ENCODE results near the gene ADGRB2.

ADGRB2 gene

GRCh38 chr1:31809698-31810097 lies 45.6 kb upstream of the ADGRB2 start:
- Histone ChIP-seq H2AFZ (ENCODE audit: low read depth, low read length) (no peak overlapping the region), H3K9me3 (ENCODE audit: insufficient read depth, low read length, severe bottlenecking) (no peaks in the 10 kb centered on the region), H4K20me1 (ENCODE audit: insufficient read depth, low read length) (no peaks in the 10 kb centered on the region), H3K4me1 (ENCODE audit: insufficient read depth, low read length) (no peaks in the 10 kb centered on the region), H3K4me2 (ENCODE audit: insufficient read depth, low read length) (no peak overlapping the region), H3K27ac (ENCODE audit: low read length) (no peak overlapping the region), H3K4me3 (ENCODE audit: low read depth in 1 of 2, low read length in 2 of 2) (no peak overlapping the region), H3K27me3 (ENCODE audit: insufficient read depth, low read length, poor library complexity) (no peaks in the 10 kb centered on the region), H3K36me3 (ENCODE audit: insufficient read depth, low read length) (no peaks in the 10 kb centered on the region), H3K79me2 (ENCODE audit: insufficient read depth, low read length) (no peaks in the 10 kb centered on the region), H3K9ac (ENCODE audit: low read depth, low read length) (no peak overlapping the region)
- ATAC-seq (ENCODE audit: insufficient read depth, low read depth) (no peak), DNase-seq (no peak)
- no peak for TF ChIP-seq CTCF (IDR thresholded peaks at IDR 0.05; ENCODE audit: borderline replicate concordance, extremely low read depth, low read length, poor library complexity, severe bottlenecking)
- TF ChIP-seq EZH2 (IDR thresholded peaks at IDR 0.05; ENCODE audit: borderline replicate concordance, low read depth, low read length, severe bottlenecking) = no peak

GRCh38 chr1:31807273-31808048 lies 43.3 kb upstream of the ADGRB2 start:
- Histone ChIP-seq H3K27me3 (ENCODE audit: insufficient read depth, low read length, poor library complexity) (no peaks in the 10 kb centered on the region), H3K4me1 (ENCODE audit: insufficient read depth, low read length) (peaks cover 8% of the 10 kb centered on the region; the same call in 1 of the 2 replicates), H3K79me2 (ENCODE audit: insufficient read depth, low read length) (no peaks in the 10 kb centered on the region), H2AFZ (ENCODE audit: low read depth, low read length) (no peak overlapping the region), H3K9ac (ENCODE audit: low read depth, low read length) (no peak overlapping the region), H3K36me3 (ENCODE audit: insufficient read depth, low read length) (no peaks in the 10 kb centered on the region), H4K20me1 (ENCODE audit: insufficient read depth, low read length) (no peaks in the 10 kb centered on the region), H3K4me2 (ENCODE audit: insufficient read depth, low read length) (no peak overlapping the region), H3K4me3 (ENCODE audit: low read depth in 1 of 2, low read length in 2 of 2) (no peak overlapping the region), H3K9me3 (ENCODE audit: insufficient read depth, low read length, severe bottlenecking) (no peaks in the 10 kb centered on the region), H3K27ac (ENCODE audit: low read length) (no peak overlapping the region)
- TF ChIP-seq EZH2 (IDR thresholded peaks at IDR 0.05; ENCODE audit: borderline replicate concordance, low read depth, low read length, severe bottlenecking) (no peak), CTCF (IDR thresholded peaks at IDR 0.05; ENCODE audit: borderline replicate concordance, extremely low read depth, low read length, poor library complexity, severe bottlenecking) (no peak)
- DNase-seq (no peak), ATAC-seq (ENCODE audit: insufficient read depth, low read depth) (no peak)

GRCh38 chr1:31805318-31805717 lies 41.2 kb upstream of the ADGRB2 start:
- no peaks in the 10 kb centered on the region for H3K36me3 ChIP-seq (ENCODE audit: insufficient read depth, low read length)
- H3K27me3 ChIP-seq (ENCODE audit: insufficient read depth, low read length, poor library complexity) = no peaks in the 10 kb centered on the region
- no peak for ATAC-seq (ENCODE audit: insufficient read depth, low read depth)

More at GRCh38 chr1:31805318-31805717, 41.2 kb upstream of the ADGRB2 start:
- peaks cover 12% of the 10 kb centered on the region; the same call in 1 of the 2 replicates for H3K4me1 ChIP-seq (ENCODE audit: insufficient read depth, low read length)
- no peak overlapping the region for H2AFZ ChIP-seq (ENCODE audit: low read depth, low read length)
- H3K4me3 ChIP-seq (ENCODE audit: low read depth in 1 of 2, low read length in 2 of 2) = no peak overlapping the region
- H3K4me2 ChIP-seq (ENCODE audit: insufficient read depth, low read length) = no peak overlapping the region
- H4K20me1 ChIP-seq (ENCODE audit: insufficient read depth, low read length) = no peaks in the 10 kb centered on the region
- H3K9ac ChIP-seq (ENCODE audit: low read depth, low read length) = no peak overlapping the region
- TF ChIP-seq EZH2 (IDR thresholded peaks at IDR 0.05; ENCODE audit: borderline replicate concordance, low read depth, low read length, severe bottlenecking) = no peak
- no peak for TF ChIP-seq CTCF (IDR thresholded peaks at IDR 0.05; ENCODE audit: borderline replicate concordance, extremely low read depth, low read length, poor library complexity, severe bottlenecking)
- no peak overlapping the region for H3K27ac ChIP-seq (ENCODE audit: low read length)
- no peaks in the 10 kb centered on the region for H3K9me3 ChIP-seq (ENCODE audit: insufficient read depth, low read length, severe bottlenecking)
- no peaks in the 10 kb centered on the region for H3K79me2 ChIP-seq (ENCODE audit: insufficient read depth, low read length)
- DNase-seq = no peak

Measured in DND-41 (cell line).